ENCODE measurements around the gene UST.

DNA sequence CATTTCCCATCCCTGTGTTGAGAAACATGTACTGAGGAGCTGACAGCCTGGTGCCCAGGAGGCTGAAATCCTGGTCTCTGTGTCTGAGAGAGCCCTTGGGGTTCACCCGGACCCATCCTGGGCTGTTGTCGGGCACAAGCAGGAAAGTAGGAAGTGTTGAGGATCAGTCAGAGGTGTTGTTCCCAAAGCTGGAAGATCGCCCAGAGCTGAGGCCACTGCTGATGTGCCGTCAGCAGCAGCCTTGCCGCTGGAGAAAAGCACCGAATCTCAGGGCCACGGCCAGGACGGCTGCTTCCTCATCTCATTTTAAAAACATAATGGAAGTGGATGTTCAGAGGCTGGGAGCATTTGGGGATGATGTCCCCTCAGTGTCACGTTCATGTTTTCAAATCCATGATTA lies 218.5 kb downstream of the UST start:
- TF ChIP-seq, protein P1, sequence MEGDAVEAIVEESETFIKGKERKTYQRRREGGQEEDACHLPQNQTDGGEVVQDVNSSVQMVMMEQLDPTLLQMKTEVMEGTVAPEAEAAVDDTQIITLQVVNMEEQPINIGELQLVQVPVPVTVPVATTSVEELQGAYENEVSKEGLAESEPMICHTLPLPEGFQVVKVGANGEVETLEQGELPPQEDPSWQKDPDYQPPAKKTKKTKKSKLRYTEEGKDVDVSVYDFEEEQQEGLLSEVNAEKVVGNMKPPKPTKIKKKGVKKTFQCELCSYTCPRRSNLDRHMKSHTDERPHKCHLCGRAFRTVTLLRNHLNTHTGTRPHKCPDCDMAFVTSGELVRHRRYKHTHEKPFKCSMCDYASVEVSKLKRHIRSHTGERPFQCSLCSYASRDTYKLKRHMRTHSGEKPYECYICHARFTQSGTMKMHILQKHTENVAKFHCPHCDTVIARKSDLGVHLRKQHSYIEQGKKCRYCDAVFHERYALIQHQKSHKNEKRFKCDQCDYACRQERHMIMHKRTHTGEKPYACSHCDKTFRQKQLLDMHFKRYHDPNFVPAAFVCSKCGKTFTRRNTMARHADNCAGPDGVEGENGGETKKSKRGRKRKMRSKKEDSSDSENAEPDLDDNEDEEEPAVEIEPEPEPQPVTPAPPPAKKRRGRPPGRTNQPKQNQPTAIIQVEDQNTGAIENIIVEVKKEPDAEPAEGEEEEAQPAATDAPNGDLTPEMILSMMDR (IDR thresholded peaks at IDR 0.05) = no peak
- no peak for TF ChIP-seq POLR2A (IDR thresholded peaks at IDR 0.05)

All from esophagus squamous epithelium (tissue), 4 donors.